ENCODE data around the gene CHST8. TPM values are rescaled to one million over a fixed set of nuclear protein-coding genes. Genes with fewer than 3 reads are reported as not detected.
A peak's percentile ranks its signal among the peaks of the same experiment; 100 is the strongest.

Gene CHST8
- total and polyA plus RNA-seq, 2 of the 13 experiments (the other 11 are each of a cell fraction or from before 2014, with no cell fraction given): not detected

DNA sequence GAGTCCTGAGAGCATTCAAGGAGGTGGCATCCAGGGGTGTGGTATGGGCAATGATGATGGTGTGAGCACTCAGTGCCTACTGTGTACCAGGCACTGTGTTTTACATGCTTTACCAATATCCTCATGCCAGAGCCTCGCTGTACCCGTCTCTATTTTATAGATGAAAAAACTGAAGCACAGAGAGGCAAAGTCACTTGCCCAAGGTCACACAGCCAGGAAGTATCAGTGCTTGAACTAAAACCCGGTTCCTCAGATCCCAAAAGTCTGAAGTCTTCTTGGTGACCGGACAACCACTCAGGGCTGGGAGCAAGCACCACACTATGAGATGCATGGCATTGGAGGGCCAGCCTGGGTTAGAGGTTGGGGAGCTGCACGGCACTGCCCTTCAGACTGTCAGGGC lies 84.1 kb downstream of the CHST8 start:
- in situ Hi-C loops (cut with HindIII; ENCODE audit: extremely low pct_ligation_motif_present, low pct_unique_long_range_greater_than_20kb): no loop called here
- ATAC-seq: no peak
- intact Hi-C loops (cut with micrococcal nuclease; ENCODE audit: unreplicated experiment): loop anchor here (2.0 kb wide), 1 partner anchor 275 kb away; no protein-coding TSS in a partner anchor
- Histone ChIP-seq H3K9me3 (ENCODE audit: low read length) (no peaks in the 10 kb centered on the region), H3K9ac (ENCODE audit: insufficient read depth, low read depth, low read length) (no peak overlapping the region), H2AFZ (ENCODE audit: low read length) (no peak overlapping the region), H3K27me3 (ENCODE audit: control insufficient read depth in 1 of 2, insufficient read depth in 2 of 2, low read length in 2 of 2) (peaks cover 2 to 18% of the 10 kb centered on the region in 2 experiments; a peak in 3 of 5 replicates), H3K4me3 (replicated peaks in 1 of 3; ENCODE audit: insufficient read depth in 1 of 3, low read depth in 2 of 3, low read length in 3 of 3) (no peak overlapping the region), H4K20me1 (ENCODE audit: insufficient read depth, low read length) (no peaks in the 10 kb centered on the region), H3K4me2 (ENCODE audit: low read depth, low read length) (no peak overlapping the region), H3K79me2 (ENCODE audit: insufficient read depth, low read length) (no peaks in the 10 kb centered on the region), H3K4me1 (ENCODE audit: insufficient read depth, low read length) (no peaks in the 10 kb centered on the region), H3K27ac (ENCODE audit: extremely low read length, insufficient read depth, low read length) (no peak overlapping the region), H3K36me3 (replicated peaks in 1 of 2; ENCODE audit: control insufficient read depth in 1 of 2, insufficient read depth in 2 of 2, low read length in 2 of 2) (no peaks in the 10 kb centered on the region)
- TF ChIP-seq ZNF768 (CRISPR knock-in tag; IDR thresholded peaks at IDR 0.05): peak; percentile 70; the same call in 1 of the 2 replicates
- TF ChIP-seq JUN (CRISPR knock-in tag; IDR thresholded peaks at IDR 0.05): no peak
- no peak for TF ChIP-seq MAFF (IDR thresholded peaks at IDR 0.05; ENCODE audit: low read depth, low read length)
- TF ChIP-seq, protein P1, sequence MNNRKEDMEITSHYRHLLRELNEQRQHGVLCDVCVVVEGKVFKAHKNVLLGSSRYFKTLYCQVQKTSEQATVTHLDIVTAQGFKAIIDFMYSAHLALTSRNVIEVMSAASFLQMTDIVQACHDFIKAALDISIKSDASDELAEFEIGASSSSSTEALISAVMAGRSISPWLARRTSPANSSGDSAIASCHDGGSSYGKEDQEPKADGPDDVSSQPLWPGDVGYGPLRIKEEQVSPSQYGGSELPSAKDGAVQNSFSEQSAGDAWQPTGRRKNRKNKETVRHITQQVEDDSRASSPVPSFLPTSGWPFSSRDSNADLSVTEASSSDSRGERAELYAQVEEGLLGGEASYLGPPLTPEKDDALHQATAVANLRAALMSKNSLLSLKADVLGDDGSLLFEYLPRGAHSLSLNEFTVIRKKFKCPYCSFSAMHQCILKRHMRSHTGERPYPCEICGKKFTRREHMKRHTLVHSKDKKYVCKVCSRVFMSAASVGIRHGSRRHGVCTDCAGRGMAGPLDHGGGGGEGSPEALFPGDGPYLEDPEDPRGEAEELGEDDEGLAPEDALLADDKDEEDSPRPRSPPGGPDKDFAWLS (CRISPR knock-in tag; IDR thresholded peaks at IDR 0.05; ENCODE audit: borderline replicate concordance): no peak
- CTCF ChIA-PET (ENCODE audit: low intra/inter-chr PET ratio, low total read pairs): interaction anchor here (0.8 kb wide), 1 partner anchor 275 kb away, joined by 3 read pairs; no protein-coding TSS in a partner anchor
- 0% methylated on average over 3 of the region's 5 CpGs for WGBS (ENCODE audit: low lambda C conversion rate)
- POLR2A ChIA-PET: no interaction called here
- FAIRE-seq: no peak
- no TSS peak for BruUV-seq (replicated peaks)
- no peak for DNase-seq (ENCODE audit: low spot score)

DNA sequence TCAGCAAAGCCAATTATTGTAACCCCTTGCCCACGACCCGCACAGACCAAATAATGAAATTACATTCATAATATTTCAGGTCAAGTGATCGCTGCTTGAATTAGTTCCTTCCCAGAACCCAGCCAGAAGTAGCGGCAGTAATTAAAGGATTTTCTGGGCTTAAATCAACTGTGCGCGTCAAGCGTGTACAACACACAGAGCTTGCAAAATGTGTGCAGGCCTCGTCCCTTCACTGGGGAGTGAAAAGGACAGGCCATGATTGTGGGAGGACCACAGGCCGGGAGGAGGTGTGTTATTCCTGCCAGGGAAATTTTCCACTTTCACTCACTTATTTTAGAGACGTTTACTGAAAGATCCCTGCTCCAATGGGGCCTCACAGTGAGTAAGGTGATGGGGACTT lies 84.9 kb downstream of the CHST8 start:
- no peak for FAIRE-seq
- no peaks in the 10 kb centered on the region for H3K9me3 ChIP-seq (ENCODE audit: low read length)
- no peaks in the 10 kb centered on the region for H4K20me1 ChIP-seq (ENCODE audit: insufficient read depth, low read length)
- H3K4me3 ChIP-seq (replicated peaks in 1 of 3; ENCODE audit: insufficient read depth in 1 of 3, low read depth in 2 of 3, low read length in 3 of 3): no peak overlapping the region
- CTCF ChIA-PET (ENCODE audit: low intra/inter-chr PET ratio, low total read pairs): no interaction called here
- BruUV-seq (replicated peaks): no TSS peak
- no peak for ATAC-seq
- H2AFZ ChIP-seq (ENCODE audit: low read length): no peak overlapping the region
- POLR2A ChIA-PET: no interaction called here
- no peaks in the 10 kb centered on the region for H3K4me1 ChIP-seq (ENCODE audit: insufficient read depth, low read length)
- H3K36me3 ChIP-seq (replicated peaks in 1 of 2; ENCODE audit: control insufficient read depth in 1 of 2, insufficient read depth in 2 of 2, low read length in 2 of 2): no peaks in the 10 kb centered on the region
- H3K4me2 ChIP-seq (ENCODE audit: low read depth, low read length): no peak overlapping the region
- 33% methylated on average over 9 of the region's 10 CpGs for WGBS (ENCODE audit: low lambda C conversion rate)
- intact Hi-C loops (cut with micrococcal nuclease; ENCODE audit: unreplicated experiment) (no loop called here), in situ Hi-C loops (cut with HindIII; ENCODE audit: extremely low pct_ligation_motif_present, low pct_unique_long_range_greater_than_20kb) (no loop called here)
- no peaks in the 10 kb centered on the region for H3K79me2 ChIP-seq (ENCODE audit: insufficient read depth, low read length)
- H3K9ac ChIP-seq (ENCODE audit: insufficient read depth, low read depth, low read length): no peak overlapping the region
- no peak for DNase-seq (ENCODE audit: low spot score)
- no peak overlapping the region for H3K27ac ChIP-seq (ENCODE audit: extremely low read length, insufficient read depth, low read length)
- H3K27me3 ChIP-seq (ENCODE audit: control insufficient read depth in 1 of 2, insufficient read depth in 2 of 2, low read length in 2 of 2): peaks cover 2 to 15% of the 10 kb centered on the region in 2 experiments; a peak in 2 of 5 replicates
- TF ChIP-seq, protein P2, sequence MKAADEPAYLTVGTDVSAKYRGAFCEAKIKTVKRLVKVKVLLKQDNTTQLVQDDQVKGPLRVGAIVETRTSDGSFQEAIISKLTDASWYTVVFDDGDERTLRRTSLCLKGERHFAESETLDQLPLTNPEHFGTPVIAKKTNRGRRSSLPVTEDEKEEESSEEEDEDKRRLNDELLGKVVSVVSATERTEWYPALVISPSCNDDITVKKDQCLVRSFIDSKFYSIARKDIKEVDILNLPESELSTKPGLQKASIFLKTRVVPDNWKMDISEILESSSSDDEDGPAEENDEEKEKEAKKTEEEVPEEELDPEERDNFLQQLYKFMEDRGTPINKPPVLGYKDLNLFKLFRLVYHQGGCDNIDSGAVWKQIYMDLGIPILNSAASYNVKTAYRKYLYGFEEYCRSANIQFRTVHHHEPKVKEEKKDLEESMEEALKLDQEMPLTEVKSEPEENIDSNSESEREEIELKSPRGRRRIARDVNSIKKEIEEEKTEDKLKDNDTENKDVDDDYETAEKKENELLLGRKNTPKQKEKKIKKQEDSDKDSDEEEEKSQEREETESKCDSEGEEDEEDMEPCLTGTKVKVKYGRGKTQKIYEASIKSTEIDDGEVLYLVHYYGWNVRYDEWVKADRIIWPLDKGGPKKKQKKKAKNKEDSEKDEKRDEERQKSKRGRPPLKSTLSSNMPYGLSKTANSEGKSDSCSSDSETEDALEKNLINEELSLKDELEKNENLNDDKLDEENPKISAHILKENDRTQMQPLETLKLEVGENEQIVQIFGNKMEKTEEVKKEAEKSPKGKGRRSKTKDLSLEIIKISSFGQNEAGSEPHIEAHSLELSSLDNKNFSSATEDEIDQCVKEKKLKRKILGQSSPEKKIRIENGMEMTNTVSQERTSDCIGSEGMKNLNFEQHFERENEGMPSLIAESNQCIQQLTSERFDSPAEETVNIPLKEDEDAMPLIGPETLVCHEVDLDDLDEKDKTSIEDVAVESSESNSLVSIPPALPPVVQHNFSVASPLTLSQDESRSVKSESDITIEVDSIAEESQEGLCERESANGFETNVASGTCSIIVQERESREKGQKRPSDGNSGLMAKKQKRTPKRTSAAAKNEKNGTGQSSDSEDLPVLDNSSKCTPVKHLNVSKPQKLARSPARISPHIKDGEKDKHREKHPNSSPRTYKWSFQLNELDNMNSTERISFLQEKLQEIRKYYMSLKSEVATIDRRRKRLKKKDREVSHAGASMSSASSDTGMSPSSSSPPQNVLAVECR (CRISPR knock-in tag; IDR thresholded peaks at IDR 0.05; ENCODE audit: borderline replicate concordance): no peak
- TF ChIP-seq, protein P1 (CRISPR knock-in tag; IDR thresholded peaks at IDR 0.05; ENCODE audit: borderline replicate concordance): no peak
- TF ChIP-seq DNMT3B (CRISPR knock-in tag; conservative IDR thresholded peaks at IDR 0.05) (no peak), ZMAT3 (CRISPR knock-in tag; conservative IDR thresholded peaks at IDR 0.05) (no peak), MIER2 (CRISPR knock-in tag; IDR thresholded peaks at IDR 0.05) (no peak), NFYC (CRISPR knock-in tag; IDR thresholded peaks at IDR 0.05) (no peak), ZFP90 (CRISPR knock-in tag; IDR thresholded peaks at IDR 0.05; ENCODE audit: borderline replicate concordance) (no peak), ZNF253 (CRISPR knock-in tag; IDR thresholded peaks at IDR 0.05; ENCODE audit: borderline replicate concordance) (no peak)

Data from HepG2 (cell line).